HG02938 (cell line): ENCODE measurements around the gene PIN1.

ENCODE experiments used
- ATAC-seq: cut with Tn5 transposase; IDR thresholded peaks from one replicate; pipeline ENCODE4 v1.9.1; 2021; ENCODE audit warnings: mild to moderate bottlenecking, moderate library complexity; ENCODE audit not compliant: unreplicated experiment

The PIN1 gene

GRCh38 chr19:9883231-9883758 is 48.2 kb downstream of the PIN1 start:
- ATAC-seq: no peak

GRCh38 chr19:9883764-9884163 is 48.6 kb downstream of the PIN1 start:
- ATAC-seq: no peak

GRCh38 chr19:9885077-9885552 is 50.0 kb downstream of the PIN1 start:
- no peak for ATAC-seq

GRCh38 chr19:9891609-9892373 is 56.7 kb downstream of the PIN1 start:
- no peak for ATAC-seq
